Occipital lobe (tissue), 2 donors: ENCODE measurements around the gene FOXD2. TPM values are rescaled to one million over a fixed set of nuclear protein-coding genes. Genes with fewer than 3 reads are reported as not detected.

Experiments used
- DNase-seq: peaks from one replicate; lab custom pipeline; 2025; lab: John Stamatoyannopoulos, UW
- total RNA-seq: library from RNA; depleted of rRNA; stranded (reverse); fragments of >200 nt; gene quantifications from one replicate; pipeline ENCODE4 v1.2.3, GENCODE V29; 2014

Gene FOXD2
- total RNA-seq, 1 donor from 2014 or later: 0.31 TPM

DNA sequence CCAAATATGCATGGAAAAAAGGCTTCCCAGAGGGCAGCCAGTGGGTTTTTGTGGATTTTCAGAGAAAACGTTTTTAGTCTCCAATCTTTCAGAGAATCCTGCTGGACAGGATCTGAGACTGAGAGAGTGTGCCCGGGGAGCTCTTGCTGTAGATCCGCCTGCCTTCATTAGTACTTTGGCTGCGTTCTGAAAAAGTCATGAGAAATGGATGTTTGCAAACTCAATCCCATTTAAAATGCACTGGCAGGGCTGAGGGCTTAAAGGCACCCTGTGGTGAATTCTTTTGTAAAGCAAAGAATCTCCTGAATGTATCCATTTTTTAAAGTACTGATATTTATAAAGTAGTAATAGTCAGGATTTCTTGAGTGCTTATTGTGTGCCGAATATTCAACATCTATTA, 22.2 kb downstream of the FOXD2 start:
- no peak for DNase-seq

DNA sequence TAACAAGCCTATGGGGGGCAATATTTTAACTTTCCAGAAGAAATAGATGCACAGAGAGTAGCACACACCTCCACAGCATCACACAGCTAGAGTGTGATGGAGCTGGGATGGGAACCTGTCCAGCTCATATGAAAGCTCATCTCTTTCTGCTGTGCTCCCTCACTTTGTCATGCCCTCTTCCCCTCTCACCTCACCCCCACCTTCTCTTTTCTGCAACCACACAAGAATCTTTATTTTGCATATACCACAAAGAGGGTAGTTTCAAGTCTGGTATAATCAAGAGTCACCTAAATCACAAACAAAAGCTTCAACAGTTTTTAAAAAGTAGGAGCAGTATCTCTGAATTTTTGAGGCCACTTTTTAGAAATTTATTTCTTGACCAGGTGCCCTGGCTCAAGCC, 22.6 kb downstream of the FOXD2 start:
- no peak for DNase-seq

DNA sequence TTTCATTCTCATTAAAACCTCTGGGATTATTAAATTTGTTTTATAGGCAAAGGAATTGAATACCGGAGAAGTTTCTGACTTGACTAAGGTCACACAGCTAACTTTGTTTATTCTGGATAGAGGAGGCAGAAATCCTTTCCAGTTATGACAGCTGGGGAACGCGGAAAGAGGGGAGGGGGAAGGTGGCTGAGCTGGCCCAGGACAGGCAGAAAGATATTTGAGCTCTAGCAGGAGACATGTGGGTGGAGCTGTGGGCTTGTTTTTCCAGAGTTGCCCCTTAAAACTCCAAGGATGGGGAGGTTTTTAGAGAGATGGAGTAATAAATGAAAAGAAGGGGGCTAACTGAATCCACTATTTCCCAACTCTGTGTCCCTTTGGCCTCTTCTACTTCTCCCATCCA, 27.8 kb downstream of the FOXD2 start:
- no peak for DNase-seq

DNA sequence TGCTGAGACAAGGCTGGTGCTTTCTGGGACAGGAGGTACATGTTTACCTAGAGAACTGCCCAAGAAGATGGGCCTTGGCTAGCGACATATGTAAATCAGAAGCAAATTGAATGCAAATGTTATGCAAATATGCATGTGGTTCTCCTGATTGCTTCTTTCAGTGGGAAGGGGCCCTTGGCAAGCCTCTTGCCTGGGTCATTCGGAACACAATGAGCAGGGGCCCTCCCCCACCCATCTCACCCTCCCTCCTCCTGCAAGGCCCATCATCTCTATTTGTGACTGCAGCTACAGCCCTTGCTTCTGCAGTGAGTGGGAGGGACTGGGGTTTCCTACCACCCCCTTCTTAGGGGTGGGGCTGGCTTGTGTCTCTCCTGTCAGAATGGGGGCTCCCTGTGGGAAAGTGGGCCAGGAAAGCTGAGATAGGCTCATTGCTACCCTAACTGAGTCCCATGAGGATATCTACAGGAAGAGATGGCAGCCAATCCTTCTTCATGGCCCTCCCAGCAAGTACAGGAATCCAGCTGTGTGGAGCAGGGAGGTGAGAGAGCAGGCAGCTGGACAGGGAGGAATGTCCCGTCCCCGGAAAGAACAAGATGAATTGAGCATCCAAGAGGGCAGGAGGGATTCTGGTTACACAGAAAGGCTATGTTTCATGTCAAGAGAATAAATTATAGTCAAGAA, 31.0 kb downstream of the FOXD2 start:
- DNase-seq: no peak

DNA sequence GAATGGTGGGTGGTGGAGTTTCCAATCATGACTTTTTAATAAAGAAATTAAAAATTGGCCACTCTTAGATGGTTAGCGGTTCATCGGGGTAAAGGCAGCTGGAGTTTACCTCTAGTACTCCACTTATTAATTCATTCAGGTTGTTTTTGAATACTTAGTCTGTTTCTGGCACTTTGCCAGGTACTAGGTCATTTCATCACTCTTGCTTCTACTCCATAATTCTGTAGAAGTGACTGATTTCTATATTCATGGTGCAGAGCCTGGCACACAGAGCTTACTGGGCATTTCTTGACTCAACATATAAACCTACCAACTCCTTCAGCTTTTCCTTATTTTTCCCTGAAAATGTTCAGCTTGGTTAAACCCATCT, 31.5 kb downstream of the FOXD2 start:
- no peak for DNase-seq

DNA sequence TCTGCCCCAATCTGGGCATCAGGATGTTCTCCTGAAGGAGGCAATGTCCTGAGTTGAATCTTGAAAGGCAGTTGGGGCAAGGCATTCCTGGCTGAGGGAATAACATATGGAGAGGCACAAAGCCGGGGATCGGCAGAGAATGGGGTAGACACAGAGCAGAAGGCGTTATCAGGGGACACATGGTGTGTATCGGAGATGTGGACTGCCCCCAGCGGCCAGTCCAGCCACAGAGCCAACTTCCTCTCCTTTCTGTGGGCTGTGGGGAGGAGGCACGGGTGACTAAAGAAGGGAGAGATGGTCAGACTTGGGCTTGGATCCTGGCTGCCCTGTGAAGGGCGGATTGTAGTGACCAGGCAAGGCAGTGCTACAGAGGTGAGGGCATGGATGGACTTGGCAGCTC, 32.1 kb downstream of the FOXD2 start:
- DNase-seq: no peak

DNA sequence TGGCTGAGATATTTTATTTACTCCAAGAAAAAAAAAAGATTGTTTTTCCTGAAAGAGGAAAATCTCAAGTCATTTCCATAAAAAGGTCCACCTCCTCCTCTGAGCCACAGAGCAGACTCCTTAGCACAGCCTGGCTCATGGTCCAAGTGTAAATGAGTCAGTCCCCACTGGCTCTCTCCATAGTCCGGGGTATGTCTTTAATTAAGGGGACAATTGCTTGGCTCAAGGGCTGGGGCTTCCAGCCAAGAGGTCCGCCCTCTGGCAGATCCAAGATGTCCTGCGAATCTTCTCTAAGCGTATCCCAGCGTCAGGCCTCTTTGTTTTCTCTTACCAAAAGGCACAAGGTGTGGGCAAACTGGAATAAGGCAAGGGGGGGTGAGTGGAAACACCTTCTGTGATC, 33.3 kb downstream of the FOXD2 start:
- no peak for DNase-seq

DNA sequence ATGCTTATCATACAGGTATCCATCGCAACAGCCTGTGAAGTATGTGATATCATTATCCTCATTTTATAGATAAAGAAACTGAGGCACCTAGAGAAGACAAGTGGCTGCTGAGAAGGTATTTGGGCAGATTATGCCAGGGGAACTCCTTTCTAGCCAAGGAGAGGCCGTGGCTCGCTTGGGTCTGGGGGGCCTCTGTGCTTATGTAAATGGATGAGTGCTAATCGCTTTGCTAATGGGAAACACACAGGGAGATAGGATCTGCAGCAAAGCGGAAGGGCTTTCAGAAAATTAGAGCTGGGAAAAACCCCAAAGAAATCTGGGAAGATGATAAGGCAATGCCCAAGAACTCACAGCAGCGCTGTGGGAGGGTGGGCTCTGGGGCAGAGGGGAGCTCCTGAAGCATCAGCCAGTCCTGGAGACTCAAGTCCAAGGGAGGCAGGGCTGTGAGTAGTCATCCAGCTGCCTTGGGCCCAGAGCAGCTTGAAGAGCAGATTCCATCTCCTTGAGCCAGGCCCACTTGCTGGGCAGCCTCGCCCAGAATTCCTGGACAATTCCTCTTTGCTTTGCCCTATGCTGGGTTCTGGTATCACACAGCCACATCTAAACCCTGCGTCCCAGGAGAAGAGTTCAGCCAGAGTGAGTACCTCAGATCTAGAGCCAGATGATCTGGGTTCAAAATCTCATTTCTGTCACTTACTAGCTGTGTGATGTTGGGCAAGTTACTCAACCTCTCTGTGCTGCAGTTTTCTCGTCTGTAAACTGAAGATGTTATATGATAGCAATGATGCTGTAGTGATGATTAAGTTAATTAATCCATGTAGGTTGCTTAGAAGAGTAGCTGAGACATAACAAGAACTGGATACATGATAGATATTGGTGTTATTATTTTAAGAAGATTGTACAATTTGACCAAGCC, 36.7 kb downstream of the FOXD2 start:
- DNase-seq: no peak

DNA sequence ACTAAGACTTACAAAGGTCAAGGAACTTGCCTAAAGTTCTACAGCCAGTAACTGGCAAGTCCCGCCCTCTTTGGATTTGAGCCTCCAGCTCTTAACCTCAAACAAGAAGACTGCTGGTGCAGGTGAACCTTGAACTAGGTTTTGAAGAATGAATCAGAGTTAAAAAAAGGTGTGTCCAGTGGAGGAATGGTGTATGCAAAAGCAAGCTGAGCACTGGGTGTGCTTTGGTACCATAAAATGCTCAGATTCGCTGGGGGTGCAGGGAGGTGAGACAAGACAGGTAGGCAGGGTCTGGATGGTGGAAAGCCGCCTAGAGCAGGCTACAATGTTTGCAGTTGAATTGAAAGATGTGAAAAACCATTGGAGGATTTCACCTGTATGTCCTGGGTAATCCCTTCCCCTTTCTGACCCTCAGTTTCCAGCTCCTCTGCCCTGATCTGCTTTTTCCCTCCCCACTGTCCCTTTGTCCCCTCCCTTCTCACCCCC, 39.8 kb downstream of the FOXD2 start:
- no peak for DNase-seq

DNA sequence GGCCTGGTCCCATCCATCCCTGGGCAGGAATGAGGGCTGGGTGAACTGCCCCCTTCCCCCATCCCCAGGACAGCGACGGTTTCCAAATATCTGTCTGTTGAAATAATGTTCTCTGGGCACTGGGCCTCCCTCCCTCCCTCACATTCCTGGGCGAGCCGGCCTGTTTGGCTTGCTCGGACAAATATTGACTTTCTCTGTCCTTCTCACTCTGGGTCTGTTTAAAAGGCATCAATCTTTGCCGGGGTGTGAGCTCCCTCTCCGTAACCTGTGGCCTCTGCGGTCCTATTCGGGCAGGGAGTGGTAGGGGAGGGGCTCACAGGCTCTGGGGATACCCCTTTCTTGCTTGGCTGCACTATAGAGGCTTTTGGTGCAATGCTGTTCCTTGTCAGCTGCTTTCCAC, 40.2 kb downstream of the FOXD2 start:
- DNase-seq: no peak

DNA sequence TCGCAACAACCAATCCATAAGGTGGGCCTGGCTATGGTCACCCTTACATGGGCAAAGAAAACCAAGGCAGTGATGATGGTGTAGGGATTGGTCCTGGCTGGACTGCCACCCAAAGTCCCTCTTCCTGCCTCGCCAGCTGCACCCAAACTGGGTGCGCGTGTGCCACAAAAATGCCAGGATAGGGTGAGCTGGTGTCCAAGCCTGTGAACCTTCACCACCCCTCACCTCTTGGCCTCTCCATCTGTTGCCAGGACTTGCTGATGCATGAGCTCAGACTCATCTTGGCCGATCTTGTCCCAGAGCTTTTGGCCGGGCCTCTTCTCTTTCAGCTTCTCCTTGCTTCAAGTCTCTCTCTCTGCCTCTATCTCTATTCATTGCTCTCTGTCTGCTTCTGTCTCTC, 41.8 kb downstream of the FOXD2 start:
- DNase-seq: no peak

DNA sequence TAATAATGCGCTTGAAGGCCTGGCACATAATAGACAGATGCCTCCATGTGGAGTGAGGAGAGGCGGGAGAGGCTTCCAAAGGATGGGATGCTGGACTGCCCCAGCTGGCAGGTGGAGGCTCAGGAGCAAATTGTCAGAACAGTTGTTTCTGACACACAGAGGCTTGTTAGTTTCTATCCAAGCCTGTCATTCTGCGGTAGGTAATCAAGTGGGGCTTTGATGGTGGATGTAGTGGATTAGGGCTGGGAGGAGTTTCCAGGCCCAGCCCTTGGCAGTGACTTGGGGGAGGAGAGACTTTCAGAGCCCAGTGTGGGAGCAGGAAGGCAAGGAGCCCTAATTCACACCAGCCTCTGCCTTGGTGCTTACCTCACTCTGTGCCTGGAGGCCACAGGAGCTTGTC, 44.1 kb downstream of the FOXD2 start:
- DNase-seq: no peak

DNA sequence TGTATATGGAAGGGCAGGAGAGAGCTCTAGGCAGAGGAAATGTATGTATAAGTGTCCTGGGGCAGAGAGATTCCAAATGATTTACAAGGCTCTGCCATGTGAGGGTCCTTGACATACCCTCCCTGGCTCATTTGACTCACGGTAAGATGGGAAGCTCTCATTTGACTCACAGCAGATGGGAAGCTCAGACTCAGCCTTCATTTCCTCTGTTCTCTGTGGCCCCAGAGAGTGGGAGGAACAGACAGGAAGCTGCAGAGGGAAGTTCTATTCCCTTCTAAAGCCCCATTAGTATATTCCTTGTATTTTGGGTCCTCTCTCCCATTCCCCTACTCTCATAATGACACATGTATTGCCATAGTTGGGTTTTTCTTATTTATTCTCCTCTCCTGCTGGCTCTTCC, 44.9 kb downstream of the FOXD2 start:
- DNase-seq: no peak

DNA sequence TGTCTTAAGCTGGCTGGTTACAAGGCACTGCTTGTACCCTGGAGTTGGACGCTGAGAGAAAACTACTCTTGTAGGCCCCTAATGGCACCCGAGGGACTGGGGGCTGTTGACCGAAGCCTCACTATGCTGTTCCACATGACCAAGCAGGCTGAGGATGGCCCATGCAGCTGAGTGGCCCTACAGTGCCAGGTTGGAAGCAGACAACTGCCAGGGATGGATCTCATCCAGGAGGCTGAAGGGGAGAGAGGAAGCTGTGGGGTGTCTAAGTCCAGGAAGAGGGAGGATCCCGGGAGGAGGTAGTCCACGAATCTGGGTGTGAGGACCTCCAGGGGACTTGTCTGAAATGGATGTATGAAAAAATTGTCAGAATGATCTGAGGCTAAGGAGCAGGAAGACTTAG, 45.8 kb downstream of the FOXD2 start:
- no peak for DNase-seq

DNA sequence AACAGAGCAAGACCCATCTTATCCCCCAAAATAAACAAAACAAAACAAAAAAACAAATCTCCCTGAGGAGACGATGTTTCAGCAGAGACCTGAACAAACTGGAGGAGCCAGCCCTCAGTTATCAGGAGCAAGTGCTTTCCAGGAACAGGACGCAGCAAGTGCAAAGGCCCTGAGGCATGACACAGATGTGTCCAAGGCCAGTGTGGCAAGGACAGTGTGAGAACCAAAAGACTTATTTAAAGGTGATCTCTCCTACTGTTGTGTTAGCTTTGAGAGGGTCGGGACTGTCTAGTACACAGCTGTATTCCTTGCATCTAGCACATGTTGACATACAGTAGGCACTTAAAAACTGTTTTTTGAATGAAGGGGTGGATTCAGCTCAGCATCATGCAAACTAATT, 48.0 kb downstream of the FOXD2 start:
- DNase-seq: no peak

DNA sequence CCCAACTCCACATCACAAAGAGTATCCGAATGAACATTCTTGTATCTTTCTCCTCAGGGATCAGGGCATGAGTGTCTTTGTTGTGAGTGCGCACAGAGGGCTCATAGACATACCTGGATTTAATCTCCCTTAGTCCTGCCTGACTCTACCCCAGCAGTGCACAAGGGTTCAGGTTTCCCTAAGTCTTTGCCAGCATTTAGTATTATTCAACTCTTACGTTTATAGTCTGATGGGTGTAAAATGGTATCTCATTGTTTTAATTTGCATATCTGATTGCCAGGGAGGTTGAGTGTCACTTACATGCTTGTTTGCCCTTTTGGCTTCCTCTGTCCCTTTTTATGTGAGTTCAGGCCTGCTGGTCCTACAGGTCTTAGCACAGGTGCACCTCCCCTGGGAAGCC, 49.5 kb downstream of the FOXD2 start:
- no peak for DNase-seq

DNA sequence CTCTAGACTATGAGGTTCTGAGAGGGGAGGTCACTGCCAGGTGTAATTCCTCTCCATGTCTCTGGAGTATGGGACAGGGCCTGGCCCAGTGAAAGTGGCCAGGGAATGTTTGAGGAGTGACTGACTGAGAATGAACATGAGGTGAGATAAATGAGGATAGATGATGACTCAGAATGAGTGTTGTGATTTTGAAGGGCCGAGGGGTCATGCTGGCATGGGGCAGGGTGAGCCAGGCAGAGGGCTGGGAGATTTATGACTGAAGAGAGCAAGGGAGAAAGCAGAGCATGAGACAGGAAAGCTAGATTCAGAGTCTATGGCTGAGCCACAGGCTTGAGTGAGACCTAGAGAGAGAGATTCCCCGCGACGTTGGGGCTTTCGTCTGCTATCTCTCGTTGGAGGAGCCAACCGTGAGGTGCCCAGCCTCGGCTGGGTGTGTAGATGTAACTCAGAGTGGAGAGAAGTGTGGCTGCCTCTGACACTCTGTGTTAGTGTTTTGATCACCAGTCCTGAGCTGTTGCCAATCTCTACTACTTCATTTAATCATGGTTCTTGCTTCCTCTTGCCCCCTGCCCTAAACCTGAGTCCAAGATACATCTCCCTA, 50.1 kb downstream of the FOXD2 start:
- DNase-seq: no peak

Other genes with a start within 250 kb of the FOXD2 start
- not detected for gene PDZK1IP1, start 248.0 kb upstream of the FOXD2 start, total RNA-seq
- gene TAL1, start 205.8 kb upstream of the FOXD2 start, total RNA-seq: 1.6 TPM
- 9.4 TPM for gene STIL, start 123.9 kb upstream of the FOXD2 start, total RNA-seq
- gene CMPK1, start 104.3 kb upstream of the FOXD2 start, total RNA-seq: 147 TPM
- not detected for gene FOXE3, start 21.8 kb upstream of the FOXD2 start, total RNA-seq